VCaP (cell line): Measurements from ENCODE around the gene ITGB3.

ENCODE experiments used
- H3K27ac ChIP-seq: fragments of 450-650 bp; 2 replicates; pipeline ENCODE4 v1.5.1; 2017
- TF ChIP-seq, protein P1 (sequence below): fragments of 450-650 bp; conservative IDR thresholded peaks from 2 replicates; pipeline ENCODE4 v1.5.1; 2017; ENCODE audit warnings: mild to moderate bottlenecking, moderate library complexity

The ITGB3 gene

DNA sequence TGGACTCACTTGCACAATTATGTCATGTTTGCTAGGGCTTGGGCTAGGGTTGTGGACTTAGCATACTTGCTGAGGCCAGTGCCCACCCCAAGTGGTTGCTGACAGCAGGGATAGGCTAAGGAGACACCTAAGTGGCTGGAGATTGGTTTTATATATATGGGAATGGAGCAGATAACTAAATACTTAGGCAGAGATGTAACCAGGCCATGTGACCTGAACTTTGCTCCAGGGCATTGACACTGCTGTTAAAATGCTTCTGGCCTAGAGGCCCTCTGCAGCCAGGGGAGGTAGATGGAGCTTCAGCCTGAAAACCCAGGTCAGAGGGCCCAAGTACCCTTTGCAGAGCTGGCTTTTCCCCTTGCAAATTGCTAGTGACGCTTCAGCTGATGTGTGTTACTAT is 1.4 kb upstream of the ITGB3 start:
- TF ChIP-seq, protein P1, sequence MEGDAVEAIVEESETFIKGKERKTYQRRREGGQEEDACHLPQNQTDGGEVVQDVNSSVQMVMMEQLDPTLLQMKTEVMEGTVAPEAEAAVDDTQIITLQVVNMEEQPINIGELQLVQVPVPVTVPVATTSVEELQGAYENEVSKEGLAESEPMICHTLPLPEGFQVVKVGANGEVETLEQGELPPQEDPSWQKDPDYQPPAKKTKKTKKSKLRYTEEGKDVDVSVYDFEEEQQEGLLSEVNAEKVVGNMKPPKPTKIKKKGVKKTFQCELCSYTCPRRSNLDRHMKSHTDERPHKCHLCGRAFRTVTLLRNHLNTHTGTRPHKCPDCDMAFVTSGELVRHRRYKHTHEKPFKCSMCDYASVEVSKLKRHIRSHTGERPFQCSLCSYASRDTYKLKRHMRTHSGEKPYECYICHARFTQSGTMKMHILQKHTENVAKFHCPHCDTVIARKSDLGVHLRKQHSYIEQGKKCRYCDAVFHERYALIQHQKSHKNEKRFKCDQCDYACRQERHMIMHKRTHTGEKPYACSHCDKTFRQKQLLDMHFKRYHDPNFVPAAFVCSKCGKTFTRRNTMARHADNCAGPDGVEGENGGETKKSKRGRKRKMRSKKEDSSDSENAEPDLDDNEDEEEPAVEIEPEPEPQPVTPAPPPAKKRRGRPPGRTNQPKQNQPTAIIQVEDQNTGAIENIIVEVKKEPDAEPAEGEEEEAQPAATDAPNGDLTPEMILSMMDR, result no peak

GRCh38 chr17:47252766-47253512 is 688 bp upstream of the ITGB3 start:
- TF ChIP-seq, protein P1, result no peak
- H3K27ac ChIP-seq, result no peak overlapping the region

More for the DNA sequence above, 1.4 kb upstream of the ITGB3 start:
- no peak overlapping the region for H3K27ac ChIP-seq

- H3K27ac ChIP-seq, result no peak overlapping the region; the same call in 1 of the 2 replicates
- TF ChIP-seq, protein P1, result no peak
Observed at GRCh38 chr17:47254403-47254943, 846 bp downstream of the ITGB3 start.

DNA sequence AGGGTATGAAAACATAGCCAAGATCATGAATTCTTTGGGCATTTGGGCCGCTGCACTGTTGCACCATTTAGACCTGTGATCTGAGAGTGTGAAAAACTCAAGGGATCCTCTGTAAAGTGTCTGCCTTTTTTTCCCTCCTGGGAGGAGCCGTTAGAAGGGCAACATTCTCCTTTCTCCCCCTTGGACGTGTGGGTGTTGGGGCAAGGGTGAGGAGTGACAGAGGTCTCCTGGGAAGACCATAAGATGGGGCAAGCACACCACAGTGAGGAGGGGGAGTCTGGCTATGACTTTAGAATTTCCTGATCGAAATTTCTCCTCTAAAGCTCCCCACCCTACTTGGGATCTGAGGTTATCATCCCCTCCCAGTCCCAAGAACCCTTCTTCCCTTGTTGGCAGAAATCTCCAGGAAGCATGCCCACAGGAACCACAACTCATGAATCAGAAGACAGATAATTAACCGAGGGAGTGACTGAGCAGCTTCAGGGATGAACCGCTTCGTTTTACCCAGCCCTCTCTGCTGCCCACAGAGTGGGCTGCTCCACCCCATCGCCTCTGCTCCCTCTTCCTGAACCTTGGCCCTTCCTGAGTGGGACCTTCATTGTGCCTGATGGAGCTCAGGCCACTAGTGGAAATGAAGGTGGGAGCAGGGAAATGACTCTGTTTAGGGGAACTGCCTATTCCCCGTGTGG is 4.2 kb downstream of the ITGB3 start:
- TF ChIP-seq, protein P1, result no peak
- H3K27ac ChIP-seq, result no peak overlapping the region

DNA sequence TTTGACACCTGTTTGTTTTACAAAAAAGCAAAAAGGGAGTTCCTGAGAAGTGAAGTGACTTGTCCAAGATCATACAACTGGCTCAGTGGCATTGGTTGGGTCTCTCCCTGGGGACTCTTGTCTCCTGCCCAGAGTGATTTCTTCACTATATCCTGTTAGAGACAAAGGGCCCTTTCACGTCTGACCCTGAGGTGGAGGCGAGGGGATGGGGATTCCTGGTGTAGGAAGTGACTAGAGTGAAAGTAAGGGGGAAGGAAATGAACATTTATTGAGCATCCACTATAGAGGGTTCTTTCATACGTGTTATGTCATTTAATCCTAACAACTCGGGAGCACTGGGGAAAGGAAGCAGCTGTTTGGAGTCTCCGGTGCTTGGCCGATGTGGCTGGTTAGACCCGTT is 9.0 kb downstream of the ITGB3 start:
- no peak overlapping the region for H3K27ac ChIP-seq
- TF ChIP-seq, protein P1, result no peak

GRCh38 chr17:47264166-47264565 is 10.5 kb downstream of the ITGB3 start:
- H3K27ac ChIP-seq, result no peak overlapping the region
- TF ChIP-seq, protein P1, result no peak

DNA sequence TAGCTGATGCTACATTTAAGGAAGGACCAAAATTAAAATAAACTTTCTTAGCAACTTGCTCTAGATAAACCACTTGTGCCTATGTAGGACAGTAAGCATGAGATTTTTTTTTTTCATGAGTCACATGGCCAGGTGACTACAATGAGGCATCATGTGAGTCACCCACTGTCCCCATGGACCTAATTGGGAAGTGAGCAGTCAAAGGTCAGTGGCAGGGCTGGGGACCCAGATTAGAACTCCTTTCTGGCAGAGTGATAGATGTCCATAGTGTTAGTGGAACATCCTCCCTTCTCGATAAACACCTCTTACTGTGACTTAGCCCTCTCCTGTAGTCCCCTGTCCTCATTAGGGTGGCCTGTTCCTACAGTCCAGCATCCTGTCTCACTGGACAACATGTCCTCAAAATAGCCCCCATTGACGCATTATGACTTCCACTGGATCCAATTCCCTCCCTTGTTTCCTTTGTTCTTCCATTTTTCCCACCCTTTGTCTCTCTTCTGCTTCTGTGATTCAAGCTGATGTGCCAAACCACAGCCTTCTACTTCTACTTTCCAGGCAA is 12.4 kb downstream of the ITGB3 start:
- H3K27ac ChIP-seq, result no peak overlapping the region

More for the DNA sequence above, 12.4 kb downstream of the ITGB3 start:
- TF ChIP-seq, protein P1, result no peak
